OCI-LY7 (cell line): ENCODE data around the gene OR10A6.

Experiments
- EZH2phosphoT487 ChIP-seq: fragments of 200-600 bp; sonication (generic); IDR thresholded peaks from 2 replicates; pipeline ENCODE4 v1.6.1; 2018; ENCODE audit warnings: low read depth, borderline replicate concordance, mild to moderate bottlenecking, mixed run types, antibody characterized with exemption, low read length, moderate library complexity, mixed read lengths
- TF ChIP-seq, protein P1 (sequence below): fragments of 200-600 bp; sonication (generic); conservative IDR thresholded peaks from 2 replicates; pipeline ENCODE4 v1.5.1; 2014; ENCODE audit warnings: mild to moderate bottlenecking, antibody characterized with exemption, low read length, moderate library complexity, mixed read lengths

- TF ChIP-seq, protein P1, sequence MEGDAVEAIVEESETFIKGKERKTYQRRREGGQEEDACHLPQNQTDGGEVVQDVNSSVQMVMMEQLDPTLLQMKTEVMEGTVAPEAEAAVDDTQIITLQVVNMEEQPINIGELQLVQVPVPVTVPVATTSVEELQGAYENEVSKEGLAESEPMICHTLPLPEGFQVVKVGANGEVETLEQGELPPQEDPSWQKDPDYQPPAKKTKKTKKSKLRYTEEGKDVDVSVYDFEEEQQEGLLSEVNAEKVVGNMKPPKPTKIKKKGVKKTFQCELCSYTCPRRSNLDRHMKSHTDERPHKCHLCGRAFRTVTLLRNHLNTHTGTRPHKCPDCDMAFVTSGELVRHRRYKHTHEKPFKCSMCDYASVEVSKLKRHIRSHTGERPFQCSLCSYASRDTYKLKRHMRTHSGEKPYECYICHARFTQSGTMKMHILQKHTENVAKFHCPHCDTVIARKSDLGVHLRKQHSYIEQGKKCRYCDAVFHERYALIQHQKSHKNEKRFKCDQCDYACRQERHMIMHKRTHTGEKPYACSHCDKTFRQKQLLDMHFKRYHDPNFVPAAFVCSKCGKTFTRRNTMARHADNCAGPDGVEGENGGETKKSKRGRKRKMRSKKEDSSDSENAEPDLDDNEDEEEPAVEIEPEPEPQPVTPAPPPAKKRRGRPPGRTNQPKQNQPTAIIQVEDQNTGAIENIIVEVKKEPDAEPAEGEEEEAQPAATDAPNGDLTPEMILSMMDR, result no peak
- TF ChIP-seq EZH2phosphoT487, result no peak
Observed at GRCh38 chr11:7910286-7910788, 20.7 kb downstream of the OR10A6 start.
